Stimulated activated CD8-positive, alpha-beta memory T cell treated with anti-CD3 and anti-CD28 coated beads, Interleukin-4, amount 100 ng/mL, for 1 hour (primary cell): ENCODE results near the gene CIDEB.
"Not testable (repeated sequence)": the region's sequence is repeated elsewhere in the genome, so short reads cannot be mapped to it uniquely, and the experiment has no call there.

ENCODE experiments used
- DNase-seq, 2 donors: peaks; one replicate each; pipeline ENCODE4 v3.0.0-alpha.2; 2020; ENCODE audit warnings: low read depth in 2 of 2, low spot score in 1 of 2

CIDEB gene, protein sequence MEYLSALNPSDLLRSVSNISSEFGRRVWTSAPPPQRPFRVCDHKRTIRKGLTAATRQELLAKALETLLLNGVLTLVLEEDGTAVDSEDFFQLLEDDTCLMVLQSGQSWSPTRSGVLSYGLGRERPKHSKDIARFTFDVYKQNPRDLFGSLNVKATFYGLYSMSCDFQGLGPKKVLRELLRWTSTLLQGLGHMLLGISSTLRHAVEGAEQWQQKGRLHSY

DNA sequence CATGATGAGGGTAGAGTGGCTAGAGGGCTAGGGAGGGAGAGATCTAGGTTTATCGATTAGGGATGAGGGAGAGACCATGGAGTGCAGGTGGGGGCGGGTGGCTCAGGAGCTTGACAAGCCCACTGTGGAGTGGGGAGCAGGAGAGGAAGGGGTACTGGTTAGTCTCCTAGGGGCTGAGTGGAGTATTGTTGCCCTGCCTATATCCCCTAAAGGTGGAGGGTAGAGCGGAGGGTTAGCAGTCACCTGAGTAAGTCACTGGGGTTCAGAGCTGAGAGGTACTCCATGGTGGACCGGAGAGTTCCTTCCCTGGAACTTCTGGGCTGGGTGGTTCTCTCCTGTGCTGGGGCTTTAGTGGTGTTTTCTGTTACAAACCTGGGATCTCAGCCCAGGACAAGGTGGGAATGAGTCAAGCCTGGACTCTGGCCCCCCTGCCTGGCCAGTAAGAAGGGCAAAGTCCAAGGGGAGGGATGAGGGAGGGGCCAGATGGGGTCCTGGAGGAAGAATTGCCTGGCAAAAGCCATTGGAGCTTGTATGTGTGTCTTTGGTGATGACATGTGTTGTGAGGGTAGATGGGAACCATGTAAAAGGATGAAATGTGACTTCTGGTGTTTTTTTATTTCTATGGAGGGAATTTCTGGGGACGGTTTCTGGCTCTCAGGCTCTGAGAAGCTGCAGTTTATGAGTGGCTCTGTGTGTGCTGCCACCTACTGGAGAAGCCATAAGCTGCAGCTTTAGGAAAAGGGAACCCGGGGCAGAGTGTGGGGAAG, at the start of gene CIDEB:
Gene CIDEB (minus strand): TSS at position 403 of the 767 bp plus-strand sequence. CDS start 119 bp downstream, at position 284.
- DNase-seq: no peak

DNA sequence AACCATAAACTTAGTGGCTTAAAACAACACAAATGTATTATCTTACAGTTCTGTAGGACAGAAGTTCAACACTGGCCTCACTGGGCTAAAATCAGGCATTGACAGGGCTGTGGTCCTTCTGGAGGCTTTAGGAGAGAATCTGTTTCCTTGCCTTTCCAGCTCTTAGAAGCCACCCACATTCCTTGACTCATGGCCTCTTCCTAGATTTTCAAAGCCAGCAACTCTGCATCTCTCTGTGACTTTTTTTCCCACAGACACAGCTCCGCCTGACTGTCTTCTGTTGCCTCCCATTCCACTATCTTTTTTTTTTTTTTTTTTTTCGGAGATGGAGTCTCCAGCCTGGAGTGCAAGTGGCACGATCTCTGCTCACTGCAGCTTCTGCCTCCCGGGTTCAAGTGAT, 48.4 kb upstream of the CIDEB start:
- no peak for DNase-seq

GRCh38 chr14:24355009-24355408, 47.2 kb upstream of the CIDEB start:
- DNase-seq: no peak

DNA sequence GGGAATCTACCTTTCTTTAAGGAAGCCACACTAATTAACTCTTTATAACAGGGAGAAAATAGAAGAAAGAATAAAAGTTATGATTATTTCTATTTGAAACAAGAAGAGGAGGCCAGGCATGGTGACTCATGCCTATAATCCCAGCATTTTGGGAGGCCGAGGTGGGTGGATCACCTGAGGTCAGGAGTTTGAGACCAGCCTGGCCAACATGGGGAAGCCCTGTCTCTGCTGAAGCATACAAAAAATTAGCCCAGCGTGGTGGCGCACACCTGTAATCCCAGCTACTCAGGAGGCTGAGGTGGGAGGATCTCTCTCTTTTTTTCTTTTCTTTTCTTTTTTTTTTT, 46.7 kb upstream of the CIDEB start:
- DNase-seq: not testable (repeated sequence)

DNA sequence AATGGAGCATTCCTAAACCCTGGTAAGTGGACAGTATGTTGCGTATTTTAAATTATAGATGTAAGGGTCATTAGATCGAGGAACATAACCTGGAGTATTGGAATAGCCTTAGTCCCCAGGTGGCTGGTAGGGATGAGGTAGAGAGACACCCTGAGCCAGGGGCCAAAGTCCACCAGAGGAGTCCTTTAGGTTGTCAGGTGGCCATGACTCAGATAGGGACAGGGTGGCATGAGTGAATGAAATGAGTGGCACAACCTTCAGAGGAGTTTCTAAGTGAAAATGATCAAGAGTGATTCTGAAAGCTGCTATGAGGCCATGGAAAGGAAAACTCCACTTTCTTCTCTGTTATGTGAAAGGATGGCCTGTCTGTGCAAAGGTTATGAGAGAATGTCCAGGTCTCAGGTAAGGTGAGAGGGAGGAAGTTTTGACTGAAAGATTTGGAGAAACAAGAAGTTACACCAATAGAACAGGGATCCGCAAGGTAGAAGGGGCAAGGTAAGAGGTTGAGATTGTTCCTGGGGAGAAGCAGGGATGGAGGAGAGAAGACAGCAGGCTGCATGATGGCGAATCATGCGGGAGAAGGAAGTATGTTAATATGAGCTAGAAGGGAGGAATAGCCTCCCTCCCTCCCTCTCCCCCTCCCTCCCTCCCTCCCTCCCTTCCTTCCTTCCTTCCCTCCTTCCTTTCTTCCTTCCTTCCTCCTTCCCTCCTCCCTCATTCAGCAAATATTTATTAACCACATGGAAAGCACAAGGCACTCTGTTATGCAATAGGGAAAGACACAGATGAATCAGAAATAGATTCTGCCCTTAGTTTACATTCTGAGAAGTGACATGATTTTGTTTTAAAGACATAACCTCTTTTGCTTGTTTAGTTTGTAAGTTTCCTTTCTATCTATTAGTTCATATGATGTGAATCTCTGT, 46.0 kb upstream of the CIDEB start:
- no peak for DNase-seq

GRCh38 chr14:24351517-24351916, 43.7 kb upstream of the CIDEB start:
- DNase-seq: no peak

- no peak for DNase-seq
Observed at GRCh38 chr14:24349742-24350141, 42.0 kb upstream of the CIDEB start.

DNA sequence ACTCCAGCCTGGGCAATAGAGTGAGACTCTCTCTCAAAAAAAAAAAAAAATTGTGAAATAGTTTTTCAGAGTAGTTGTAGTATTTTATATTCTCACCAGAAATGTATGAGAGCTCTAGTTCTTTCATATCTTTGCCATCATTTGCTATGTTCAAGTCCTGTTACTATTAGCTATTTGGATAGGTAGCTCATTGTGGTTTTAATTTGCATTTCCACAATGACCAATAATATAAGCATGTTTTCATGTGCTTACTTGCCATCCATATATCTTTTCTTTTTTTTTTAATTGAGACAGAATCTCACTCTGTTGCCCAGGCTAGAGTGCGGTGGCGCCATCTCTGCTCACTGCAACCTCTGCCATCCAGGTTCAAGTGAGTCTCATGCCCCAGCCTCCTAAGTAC, 40.4 kb upstream of the CIDEB start:
- DNase-seq: no peak

DNA sequence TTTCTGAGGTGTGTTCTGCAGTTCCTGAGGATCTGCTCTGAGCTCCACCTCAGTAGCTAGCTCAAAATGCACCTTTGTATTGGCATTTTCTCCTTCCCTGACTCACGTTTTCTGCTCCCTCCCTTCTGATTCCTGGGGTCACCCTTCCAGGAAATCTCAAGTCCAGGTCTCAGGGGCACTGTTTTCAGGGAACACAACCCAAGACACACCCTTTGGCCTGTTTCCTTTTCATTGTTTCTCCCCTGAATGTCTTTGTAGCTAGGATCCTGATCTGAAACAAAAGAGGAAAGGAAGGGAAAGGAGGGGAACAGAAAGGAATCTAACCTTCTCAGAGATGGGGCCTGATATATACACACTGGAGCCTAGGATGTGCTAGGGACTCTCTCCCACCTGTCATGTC, 39.4 kb upstream of the CIDEB start:
- DNase-seq: no peak

DNA sequence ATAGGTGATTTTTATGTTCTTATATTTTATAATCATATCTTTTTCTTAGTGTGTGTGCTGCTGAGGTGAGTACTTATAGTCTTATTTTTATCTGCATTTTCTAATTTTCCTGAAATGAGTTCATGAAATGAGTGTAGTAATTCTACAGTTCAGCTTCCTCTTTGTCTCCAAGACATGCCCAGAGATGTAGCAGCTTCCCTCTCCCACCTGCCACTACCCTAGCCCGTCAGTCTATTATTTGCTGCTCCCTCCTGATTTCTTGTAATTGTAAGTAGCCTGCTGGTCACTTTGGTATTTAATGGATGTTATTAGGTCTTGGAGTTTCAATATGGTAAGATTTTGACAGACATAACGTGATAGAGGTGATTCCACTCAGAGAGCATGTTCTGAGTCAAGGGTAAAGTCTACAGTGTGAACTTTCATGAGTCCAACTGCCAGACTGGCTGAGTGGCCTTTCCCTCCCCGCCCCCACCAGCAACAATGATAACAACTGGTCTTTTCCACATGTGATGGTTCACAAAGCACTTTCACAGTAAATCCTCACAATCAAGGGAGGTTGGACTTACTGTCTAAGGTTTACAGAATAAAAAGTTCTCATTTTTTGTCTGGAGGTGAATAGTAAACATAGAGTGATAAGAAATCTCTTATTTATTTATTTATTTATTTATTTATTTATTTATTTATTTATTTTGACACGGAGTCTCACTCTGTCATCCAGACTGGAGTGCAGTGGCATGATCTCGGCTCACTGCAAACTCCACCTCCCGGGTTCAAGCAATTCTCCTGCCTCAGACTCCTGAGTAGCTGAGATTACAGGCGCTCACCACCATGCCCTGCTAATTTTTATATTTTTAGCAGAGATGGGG, 36.3 kb upstream of the CIDEB start:
- DNase-seq: no peak

DNA sequence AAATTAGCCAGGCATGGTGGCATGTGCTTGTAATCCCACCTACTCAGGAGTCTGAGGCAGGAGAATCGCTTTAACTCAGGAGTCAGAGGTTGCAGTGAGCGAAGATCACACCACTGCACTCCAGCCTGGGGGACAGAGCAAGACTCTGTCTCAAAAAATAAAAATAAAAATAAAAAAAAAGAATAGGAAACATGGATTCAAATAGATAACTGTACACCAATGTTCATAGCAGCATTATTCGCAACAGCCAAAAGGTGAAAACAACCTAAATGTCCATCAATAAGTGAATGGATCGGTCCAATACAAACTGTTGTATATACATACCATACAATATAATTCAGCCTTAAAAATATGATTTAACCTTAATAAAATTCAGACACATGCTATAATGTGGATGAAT, 35.1 kb upstream of the CIDEB start:
- no peak for DNase-seq

GRCh38 chr14:24340606-24341005, 32.8 kb upstream of the CIDEB start:
- DNase-seq: no peak

- peak in 1 of 2 donors; percentile 54 for DNase-seq
Observed at GRCh38 chr14:24339284-24340151, 31.7 kb upstream of the CIDEB start, which contains the start of gene RIPK3. Gene RIPK3 (minus strand): TSS chr14:24339991. CDS start chr14:24339826, 165 bp downstream.

DNA sequence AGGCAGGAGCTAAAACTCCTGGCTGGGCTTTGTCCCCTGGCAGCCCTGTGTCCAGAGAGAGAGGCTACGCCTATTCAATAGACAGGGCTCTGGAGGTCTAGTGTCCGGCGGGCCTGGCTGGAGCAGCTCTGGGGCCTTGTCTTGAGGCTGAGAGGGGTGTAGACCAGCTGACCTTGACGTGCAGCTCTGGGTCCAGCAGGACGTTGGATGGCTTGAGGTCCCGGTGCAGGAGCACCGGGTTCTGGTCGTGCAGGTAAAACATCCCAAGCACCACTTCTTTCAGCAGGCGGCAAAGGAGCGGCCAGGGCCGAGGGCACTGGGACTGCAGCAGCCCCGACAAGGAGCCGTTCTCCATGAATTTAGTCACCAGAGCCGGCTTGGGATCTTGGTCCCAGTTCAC, 31.1 kb upstream of the CIDEB start:
- no peak for DNase-seq

- DNase-seq: no peak
Observed at GRCh38 chr14:24337824-24338175, 30.0 kb upstream of the CIDEB start.

- DNase-seq: no peak
Observed at GRCh38 chr14:24337144-24337823, 29.5 kb upstream of the CIDEB start.

- DNase-seq: no peak
Observed at GRCh38 chr14:24335461-24336171, 27.8 kb upstream of the CIDEB start.

GRCh38 chr14:24334431-24335291, 26.9 kb upstream of the CIDEB start, which contains the start of gene ADCY4:
Gene ADCY4 (minus strand): TSS chr14:24335071. CDS start chr14:24334652, 419 bp downstream.
- DNase-seq: no peak
